GM12864 (cell line): ENCODE measurements around the gene INKA2.

Experiments
- DNase-seq: peaks from one replicate; pipeline ENCODE4 v3.0.0-alpha.2; 2011; ENCODE audit warnings: low read depth
- H3K4me3 ChIP-seq: 2 replicates; pipeline ENCODE4 v1.5.1; 2011; ENCODE audit warnings: mild to moderate bottlenecking, low read depth, low read length, control low read depth
- CTCF ChIP-seq: IDR thresholded peaks from 2 replicates; pipeline ENCODE4 v1.5.1; 2011; ENCODE audit warnings: low read depth, mild to moderate bottlenecking, moderate library complexity, low read length, control low read depth, inconsistent platforms; ENCODE audit errors: missing control alignments

Gene INKA2

GRCh38 chr1:111777301-111777700 is 38.1 kb upstream of the INKA2 start:
- TF ChIP-seq CTCF: no peak
- no peak for DNase-seq
- H3K4me3 ChIP-seq: no peak overlapping the region

GRCh38 chr1:111776861-111777260 is 37.7 kb upstream of the INKA2 start:
- H3K4me3 ChIP-seq: no peak overlapping the region
- TF ChIP-seq CTCF: no peak
- DNase-seq: no peak

- no peak overlapping the region for H3K4me3 ChIP-seq
- no peak for DNase-seq
These were observed 37.2 kb upstream of the INKA2 start for GRCh38 chr1:111776391-111776790.

GRCh38 chr1:111775966-111776365 is 36.8 kb upstream of the INKA2 start:
- no peak for DNase-seq
- H3K4me3 ChIP-seq: no peak overlapping the region
- no peak for TF ChIP-seq CTCF

More at GRCh38 chr1:111776391-111776790, 37.2 kb upstream of the INKA2 start:
- no peak for TF ChIP-seq CTCF

GRCh38 chr1:111770916-111771315 is 31.7 kb upstream of the INKA2 start:
- no peak overlapping the region for H3K4me3 ChIP-seq
- DNase-seq: no peak
- no peak for TF ChIP-seq CTCF

- no peak overlapping the region for H3K4me3 ChIP-seq
- TF ChIP-seq CTCF: peak; percentile 65
- DNase-seq: peak; percentile 42
These were observed 30.4 kb upstream of the INKA2 start for GRCh38 chr1:111769517-111770146.

- no peak overlapping the region for H3K4me3 ChIP-seq
- no peak for TF ChIP-seq CTCF
- no peak for DNase-seq
These were observed 29.4 kb upstream of the INKA2 start for GRCh38 chr1:111768625-111769024.
